ENCODE measurements around the gene ZNF225. TPM values are rescaled to one million over a fixed set of nuclear protein-coding genes. Genes with fewer than 3 reads are reported as not detected.
"Not testable (repeated sequence)": the region's sequence is repeated elsewhere in the genome, so short reads cannot be mapped to it uniquely, and the experiment has no call there.

ZNF225 gene
- total and polyA plus RNA-seq, 9 of the 15 experiments (the other 6 are each of a cell fraction or from before 2014, with no cell fraction given): 1.4 to 4.2 (median 2.2) TPM

GRCh38 chr19:44121162-44121561 is 8.0 kb downstream of the ZNF225 start:
- DNase-seq (ENCODE audit: extremely low read depth in 1 of 4, low spot score in 3 of 4); H4K20me1 ChIP-seq (replicated peaks; ENCODE audit: control insufficient read depth, insufficient read depth, low read length); H3K9me1 ChIP-seq (ENCODE audit: control insufficient read depth, insufficient read depth, low read length); H3K27me3 ChIP-seq (ENCODE audit: control insufficient read depth in 2 of 2, insufficient read depth in 2 of 2, low read length in 2 of 2); H3K79me2 ChIP-seq (ENCODE audit: control insufficient read depth, insufficient read depth, low read length); POLR2A ChIA-PET; ATAC-seq; in situ Hi-C loops (cut with MboI); H3K4me2 ChIP-seq (ENCODE audit: insufficient read depth, low read length); CTCF ChIA-PET (ENCODE audit: low intra/inter-chr PET ratio); intact Hi-C loops (cut with micrococcal nuclease); FAIRE-seq; H3K4me3 ChIP-seq; BruUV-seq (replicated peaks); H3K9me3 ChIP-seq (replicated peaks; ENCODE audit: control insufficient read depth, insufficient read depth, low read depth, low read length); H3K9ac ChIP-seq (ENCODE audit: insufficient read depth in 1 of 2, low read depth in 2 of 2, low read length in 2 of 2); H3K4me1 ChIP-seq (replicated peaks in 1 of 2; ENCODE audit: control insufficient read depth in 2 of 2, insufficient read depth in 2 of 2, low read length in 2 of 2); H3K27ac ChIP-seq (ENCODE audit: extremely low read depth, low read depth, low read length); H3K36me3 ChIP-seq (ENCODE audit: control insufficient read depth, insufficient read depth, low read length); H2AFZ ChIP-seq (ENCODE audit: low read depth, low read length): not testable (repeated sequence)
- 17% methylated on average over 4 of the region's 4 CpGs for WGBS (ENCODE audit: insufficient coverage, low coverage, missing lambda C conversion rate)

GRCh38 chr19:44131955-44132354 is 18.8 kb downstream of the ZNF225 start:
- Histone ChIP-seq H2AFZ (ENCODE audit: low read depth, low read length) (no peak overlapping the region), H3K9me1 (ENCODE audit: control insufficient read depth, insufficient read depth, low read length) (no peaks in the 10 kb centered on the region), H3K36me3 (ENCODE audit: control insufficient read depth, insufficient read depth, low read length) (no peaks in the 10 kb centered on the region; the same call in 2 of the 3 replicates), H3K9me3 (replicated peaks; ENCODE audit: control insufficient read depth, insufficient read depth, low read depth, low read length) (peaks cover 11% of the 10 kb centered on the region), H3K27me3 (ENCODE audit: control insufficient read depth in 2 of 2, insufficient read depth in 2 of 2, low read length in 2 of 2) (no peaks in the 10 kb centered on the region), H3K79me2 (ENCODE audit: control insufficient read depth, insufficient read depth, low read length) (no peaks in the 10 kb centered on the region), H3K4me2 (ENCODE audit: insufficient read depth, low read length) (no peak overlapping the region), H3K9ac (ENCODE audit: insufficient read depth in 1 of 2, low read depth in 2 of 2, low read length in 2 of 2) (no peak overlapping the region), H3K4me3 (no peak overlapping the region), H3K27ac (ENCODE audit: extremely low read depth, low read depth, low read length) (no peak overlapping the region), H4K20me1 (replicated peaks; ENCODE audit: control insufficient read depth, insufficient read depth, low read length) (no peaks in the 10 kb centered on the region), H3K4me1 (replicated peaks in 1 of 2; ENCODE audit: control insufficient read depth in 2 of 2, insufficient read depth in 2 of 2, low read length in 2 of 2) (no peaks in the 10 kb centered on the region)
- in situ Hi-C loops (cut with MboI): no loop called here
- intact Hi-C loops (cut with micrococcal nuclease): no loop called here
- TF ChIP-seq ELK1 (CRISPR knock-in tag; IDR thresholded peaks at IDR 0.05) (no peak), ZNF75A (CRISPR knock-in tag; IDR thresholded peaks at IDR 0.05) (peak; percentile 95), ZMIZ1 (IDR thresholded peaks at IDR 0.05; ENCODE audit: low read depth in 2 of 2, low read length in 2 of 2) (no peak), EHMT2 (IDR thresholded peaks at IDR 0.05) (no peak), ADNP (tag; IDR thresholded peaks at IDR 0.05) (no peak), RAD51 (IDR thresholded peaks at IDR 0.05; ENCODE audit: borderline replicate concordance, low read depth) (no peak), DNMT1 (IDR thresholded peaks at IDR 0.05) (no peak)
- POLR2A ChIA-PET: no interaction called here
- 22% methylated on average over 5 of the region's 5 CpGs for WGBS (ENCODE audit: insufficient coverage, low coverage, missing lambda C conversion rate)
- CTCF ChIA-PET (ENCODE audit: low intra/inter-chr PET ratio): no interaction called here
- DNase-seq (ENCODE audit: extremely low read depth in 1 of 4, low spot score in 3 of 4): no peak
- FAIRE-seq: no peak
- BruUV-seq (replicated peaks): no TSS peak
- ATAC-seq: no peak

Data from K562 (cell line).